Karpas-422 (cell line): ENCODE measurements around the gene DCLRE1A. TPM values are rescaled to one million over a fixed set of nuclear protein-coding genes. Genes with fewer than 3 reads are reported as not detected.
A peak's percentile ranks its signal among the peaks of the same experiment; 100 is the strongest.

Experiments
- DNase-seq: peaks from one replicate; pipeline ENCODE4 v3.0.0-alpha.2; 2015
- H2AFZ ChIP-seq: fragments of 200-600 bp; sonication (generic); 2 replicates; pipeline ENCODE4 v1.6.1; 2014; ENCODE audit warnings: antibody characterized with exemption, low read length, mixed read lengths
- H3K27ac ChIP-seq: fragments of 200-600 bp; sonication (generic); 2 replicates; pipeline ENCODE4 v1.5.1; 2014; ENCODE audit warnings: mild to moderate bottlenecking, low read length, moderate library complexity
- H3K27me3 ChIP-seq: fragments of 200-600 bp; sonication (generic); 2 replicates; pipeline ENCODE4 v1.6.1; 2014; ENCODE audit warnings: low read length, mixed read lengths
- H3K36me3 ChIP-seq: fragments of 200-600 bp; sonication (generic); 2 replicates; pipeline ENCODE4 v1.6.1; 2014; ENCODE audit warnings: low read length, mixed read lengths; ENCODE audit not compliant: insufficient read depth
- H3K4me1 ChIP-seq: fragments of 200-600 bp; sonication (generic); 2 replicates; pipeline ENCODE4 v1.6.1; 2014; ENCODE audit warnings: mild to moderate bottlenecking, low read length, mixed read lengths
- H3K4me2 ChIP-seq: fragments of 200-600 bp; sonication (generic); 2 replicates; pipeline ENCODE4 v1.6.1; 2014; ENCODE audit warnings: low read length, low read depth, mild to moderate bottlenecking; ENCODE audit not compliant: poor library complexity, severe bottlenecking
- H3K4me3 ChIP-seq: fragments of 200-600 bp; sonication (generic); 2 replicates; pipeline ENCODE4 v1.5.1; 2014; ENCODE audit warnings: mild to moderate bottlenecking, antibody characterized with exemption, low read length, mixed read lengths
- H3K79me2 ChIP-seq: fragments of 200-600 bp; sonication (generic); 2 replicates; pipeline ENCODE4 v1.6.1; 2014; ENCODE audit warnings: mild to moderate bottlenecking, low read length, mixed read lengths
- H3K9ac ChIP-seq: fragments of 200-600 bp; sonication (generic); 2 replicates; pipeline ENCODE4 v1.6.0; 2014; ENCODE audit warnings: low read length
- H3K9me2 ChIP-seq: fragments of 200-600 bp; sonication (generic), shearing (Covaris generic); replicated peaks from 2 replicates; pipeline ENCODE4 v1.6.0; 2014; ENCODE audit warnings: mild to moderate bottlenecking, low read length, moderate library complexity; ENCODE audit not compliant: insufficient read depth
- H3K9me3 ChIP-seq: fragments of 300-700, 200-600 bp; sonication (generic); 2 replicates; pipeline ENCODE4 v1.6.1; 2014; ENCODE audit warnings: low read length, mixed read lengths
- H4K20me1 ChIP-seq: fragments of 200-600 bp; sonication (generic); 2 replicates; pipeline ENCODE4 v1.6.1; 2014; ENCODE audit warnings: mild to moderate bottlenecking, antibody characterized with exemption, low read length, low read depth; ENCODE audit not compliant: insufficient read depth
- total RNA-seq: library from RNA; depleted of rRNA; stranded (reverse); fragments of >200 nt; shearing (Covaris generic); gene quantifications from 2 replicates; pipeline ENCODE4 v1.2.3, GENCODE V29; 2014; ENCODE audit warnings: low replicate concordance

DCLRE1A gene
- total RNA-seq, 1 experiment from 2014 or later, result 11.4 TPM

GRCh38 chr10:113890769-113891168 is 36.9 kb upstream of the DCLRE1A start:
- H3K9ac ChIP-seq, result no peak overlapping the region
- H3K79me2 ChIP-seq, result peaks cover 50% of the 10 kb centered on the region
- no peak overlapping the region for H2AFZ ChIP-seq
- H3K9me3 ChIP-seq, result no peaks in the 10 kb centered on the region
- peaks cover 6% of the 10 kb centered on the region for H3K4me1 ChIP-seq
- no peak for DNase-seq
- H3K9me2 ChIP-seq, result no peaks in the 10 kb centered on the region
- H3K4me3 ChIP-seq, result no peak overlapping the region
- no peak overlapping the region for H3K27ac ChIP-seq
- peaks cover 38% of the 10 kb centered on the region for H3K36me3 ChIP-seq
- H3K27me3 ChIP-seq, result no peaks in the 10 kb centered on the region
- no peak overlapping the region for H3K4me2 ChIP-seq
- H4K20me1 ChIP-seq, result no peaks in the 10 kb centered on the region

GRCh38 chr10:113889911-113890310 is 36.0 kb upstream of the DCLRE1A start:
- Histone ChIP-seq H3K4me1 (peaks cover 6% of the 10 kb centered on the region), H3K79me2 (peaks cover 42% of the 10 kb centered on the region), H3K9ac (no peak overlapping the region), H2AFZ (no peak overlapping the region), H3K4me3 (no peak overlapping the region), H3K4me2 (no peak overlapping the region), H3K27me3 (no peaks in the 10 kb centered on the region), H3K9me2 (no peaks in the 10 kb centered on the region), H3K36me3 (peaks cover 39% of the 10 kb centered on the region), H3K27ac (no peak overlapping the region), H3K9me3 (no peaks in the 10 kb centered on the region), H4K20me1 (no peaks in the 10 kb centered on the region)
- DNase-seq, result no peak

DNA sequence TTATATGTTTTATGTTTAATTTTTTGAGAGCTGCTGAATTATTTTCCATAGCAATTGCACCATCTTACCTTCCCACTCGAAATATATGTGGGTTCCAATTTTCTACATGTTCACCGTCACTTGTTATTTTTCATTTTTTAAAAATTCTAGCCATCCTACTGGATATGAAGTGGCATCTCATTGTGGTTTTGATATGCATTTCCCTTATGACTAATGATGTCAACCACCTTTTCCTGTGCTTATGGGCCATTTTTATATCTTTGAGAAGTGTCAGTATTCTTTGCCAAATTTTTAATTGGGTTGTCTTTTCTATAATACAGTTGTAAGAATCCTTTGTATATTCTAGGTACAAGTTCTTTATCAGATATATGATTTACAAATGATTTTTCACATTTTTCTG is 28.4 kb upstream of the DCLRE1A start:
- peaks cover 39% of the 10 kb centered on the region for H3K79me2 ChIP-seq
- H4K20me1 ChIP-seq, result no peaks in the 10 kb centered on the region
- H2AFZ ChIP-seq, result no peak overlapping the region
- H3K9me3 ChIP-seq, result no peaks in the 10 kb centered on the region
- no peaks in the 10 kb centered on the region for H3K27me3 ChIP-seq
- peaks cover 49% of the 10 kb centered on the region for H3K36me3 ChIP-seq
- no peak overlapping the region for H3K9ac ChIP-seq
- no peak overlapping the region for H3K27ac ChIP-seq
- no peak overlapping the region for H3K4me2 ChIP-seq
- DNase-seq, result no peak
- peaks cover 5% of the 10 kb centered on the region for H3K4me1 ChIP-seq
- H3K9me2 ChIP-seq, result no peaks in the 10 kb centered on the region
- H3K4me3 ChIP-seq, result no peak overlapping the region

DNA sequence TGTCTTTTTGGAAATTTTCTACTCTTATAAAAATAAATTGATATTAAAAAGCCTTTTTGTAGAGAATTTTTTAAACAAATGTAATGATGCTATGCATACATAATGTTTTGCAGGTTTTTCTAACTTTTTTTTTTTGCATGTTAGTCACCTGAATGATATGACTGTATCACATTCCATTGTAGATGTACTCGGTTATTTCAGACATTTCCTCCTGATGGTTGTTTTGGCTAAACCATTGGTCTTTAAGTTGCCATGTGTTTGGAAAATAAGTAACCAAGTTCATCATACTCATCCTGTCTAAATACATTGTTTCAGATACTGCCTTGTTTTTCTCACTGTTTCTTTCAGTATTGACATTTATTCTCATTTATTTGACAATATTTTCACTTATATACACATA is 26.4 kb upstream of the DCLRE1A start:
- H3K27ac ChIP-seq, result no peak overlapping the region
- H3K9ac ChIP-seq, result no peak overlapping the region

GRCh38 chr10:113879691-113880090 is 25.8 kb upstream of the DCLRE1A start:
- Histone ChIP-seq H3K9ac (no peak overlapping the region), H4K20me1 (no peaks in the 10 kb centered on the region), H3K27ac (no peak overlapping the region), H3K9me3 (no peaks in the 10 kb centered on the region), H3K36me3 (peaks cover 26% of the 10 kb centered on the region; the same call in 1 of the 2 replicates), H3K4me1 (peaks cover 5% of the 10 kb centered on the region), H3K4me3 (no peak overlapping the region), H3K79me2 (peaks cover 52% of the 10 kb centered on the region), H2AFZ (no peak overlapping the region), H3K27me3 (no peaks in the 10 kb centered on the region), H3K4me2 (no peak overlapping the region), H3K9me2 (no peaks in the 10 kb centered on the region)
- no peak for DNase-seq

More for the DNA sequence above, 26.4 kb upstream of the DCLRE1A start:
- Histone ChIP-seq H3K4me2 (no peak overlapping the region), H3K4me1 (peaks cover 5% of the 10 kb centered on the region), H3K27me3 (no peaks in the 10 kb centered on the region), H2AFZ (no peak overlapping the region), H3K4me3 (no peak overlapping the region), H3K36me3 (peaks cover 31% of the 10 kb centered on the region; the same call in 1 of the 2 replicates), H3K9me2 (no peaks in the 10 kb centered on the region), H3K79me2 (peaks cover 47% of the 10 kb centered on the region), H4K20me1 (no peaks in the 10 kb centered on the region), H3K9me3 (no peaks in the 10 kb centered on the region)
- DNase-seq, result no peak

DNA sequence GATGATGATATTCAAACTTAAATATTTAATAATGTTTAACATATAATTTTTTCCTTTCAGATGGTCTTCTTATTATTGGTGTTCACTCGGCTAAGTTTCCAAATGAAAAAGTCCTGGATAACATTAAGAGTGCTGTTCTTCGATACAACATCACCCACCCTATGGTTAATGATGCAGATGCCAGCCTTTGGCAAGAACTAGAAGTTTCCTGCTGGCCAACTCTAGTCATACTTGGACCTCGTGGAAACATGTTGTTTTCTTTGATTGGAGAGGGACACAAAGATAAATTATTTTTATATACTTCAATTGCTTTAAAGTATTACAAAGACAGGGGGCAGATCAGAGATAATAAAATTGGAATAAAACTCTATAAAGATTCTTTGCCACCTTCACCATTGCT is 22.6 kb upstream of the DCLRE1A start:
- Histone ChIP-seq H3K4me3 (no peak overlapping the region), H3K27ac (no peak overlapping the region), H3K27me3 (no peaks in the 10 kb centered on the region), H3K4me1 (peaks cover 15% of the 10 kb centered on the region), H4K20me1 (no peaks in the 10 kb centered on the region), H3K9me3 (no peaks in the 10 kb centered on the region), H3K79me2 (peaks cover 64% of the 10 kb centered on the region), H3K9ac (no peak overlapping the region), H3K36me3 (peaks cover 10% of the 10 kb centered on the region; the same call in 1 of the 2 replicates), H2AFZ (no peak overlapping the region), H3K4me2 (no peak overlapping the region), H3K9me2 (no peaks in the 10 kb centered on the region)
- DNase-seq, result no peak

DNA sequence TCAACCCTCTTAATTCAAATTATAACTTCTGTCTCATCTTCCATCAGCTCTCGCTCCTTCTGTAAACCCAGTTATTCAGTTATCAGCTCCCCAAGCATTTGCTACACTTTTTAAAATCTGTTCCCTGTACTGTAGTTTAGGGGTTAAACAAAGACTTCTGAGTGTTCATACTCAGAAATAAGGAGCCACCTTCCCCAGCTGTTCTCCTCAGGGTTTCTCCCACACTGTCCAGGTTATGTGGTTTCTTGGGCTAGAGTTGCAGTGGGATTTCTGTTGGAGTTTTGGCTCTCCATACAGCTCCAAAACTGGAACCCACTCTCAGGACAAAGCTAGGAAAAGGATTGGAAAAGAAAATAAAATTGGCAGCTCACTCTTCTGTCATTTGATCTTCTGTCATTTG is 21.3 kb upstream of the DCLRE1A start:
- no peaks in the 10 kb centered on the region for H3K9me2 ChIP-seq

GRCh38 chr10:113872139-113873030 is 18.5 kb upstream of the DCLRE1A start:
- DNase-seq, result peak; percentile 61
- peaks cover 13% of the 10 kb centered on the region for H3K4me1 ChIP-seq
- H3K9ac ChIP-seq, result no peak overlapping the region
- H2AFZ ChIP-seq, result no peak overlapping the region
- no peaks in the 10 kb centered on the region for H3K9me2 ChIP-seq
- H3K79me2 ChIP-seq, result peaks cover 90% of the 10 kb centered on the region
- H3K27ac ChIP-seq, result peak overlapping the region; percentile 7; the same call in 1 of the 2 replicates
- no peaks in the 10 kb centered on the region for H3K9me3 ChIP-seq
- no peaks in the 10 kb centered on the region for H3K27me3 ChIP-seq
- peaks cover 3% of the 10 kb centered on the region; the same call in 1 of the 2 replicates for H3K36me3 ChIP-seq
- H4K20me1 ChIP-seq, result no peaks in the 10 kb centered on the region
- H3K4me2 ChIP-seq, result no peak overlapping the region
- no peak overlapping the region for H3K4me3 ChIP-seq

More for the DNA sequence above, 21.3 kb upstream of the DCLRE1A start:
- no peaks in the 10 kb centered on the region for H4K20me1 ChIP-seq
- H3K79me2 ChIP-seq, result peaks cover 75% of the 10 kb centered on the region
- no peak overlapping the region for H3K4me2 ChIP-seq
- H3K36me3 ChIP-seq, result peaks cover 10% of the 10 kb centered on the region; the same call in 1 of the 2 replicates
- DNase-seq, result no peak
- H3K27ac ChIP-seq, result no peak overlapping the region
- H3K9me3 ChIP-seq, result no peaks in the 10 kb centered on the region
- no peak overlapping the region for H3K9ac ChIP-seq
- no peak overlapping the region for H2AFZ ChIP-seq
- H3K4me1 ChIP-seq, result peaks cover 18% of the 10 kb centered on the region
- no peaks in the 10 kb centered on the region for H3K27me3 ChIP-seq
- H3K4me3 ChIP-seq, result no peak overlapping the region
